Ovary (tissue), 9 donors: ENCODE measurements around the gene TREM1. TPM values are rescaled to one million over a fixed set of nuclear protein-coding genes. Genes with fewer than 3 reads are reported as not detected.

Experiments
- DNase-seq, 5 donors: peaks; one replicate each; pipeline ENCODE4 v3.0.0-alpha.2; 2019 to 2020
- H3K27ac ChIP-seq, 2 donors: fragments of 200-600 bp; one replicate each; pipeline versions ENCODE4 v1.5.1 to v1.8.0; 2019 to 2022
- H3K27me3 ChIP-seq: fragments of 200-600 bp; one replicate; pipeline ENCODE4 v1.8.0; 2022
- H3K36me3 ChIP-seq: fragments of 200-600 bp; sonication (generic); one replicate; pipeline ENCODE4 v1.5.1; 2019
- H3K4me1 ChIP-seq: one replicate; pipeline ENCODE4 v1.8.1; 2013; ENCODE audit warnings: mild to moderate bottlenecking, moderate library complexity; ENCODE audit not compliant: insufficient read depth
- H3K4me3 ChIP-seq: fragments of 200-600 bp; sonication (generic); one replicate; pipeline ENCODE4 v1.5.1; 2017
- H3K9me3 ChIP-seq, 2 donors: fragments of 200-600 bp in 1 of 2; sonication (generic) in 1 of 2; one replicate each; pipeline versions ENCODE4 v1.5.1 to v1.8.1; 2013 to 2019; ENCODE audit warnings: mild to moderate bottlenecking in 1 of 2, moderate library complexity in 1 of 2
- CTCF ChIP-seq, 3 donors: fragments of 450-650 bp in 2 of 3; fragments of 200-600 bp in 1 of 3; IDR thresholded peaks; one replicate each; pipeline versions ENCODE4 v1.5.1 to v1.8.0; 2016 to 2022; ENCODE audit warnings: antibody characterized with exemption in 3 of 3, mild to moderate bottlenecking in 1 of 3
- EP300 ChIP-seq: sonication (generic); formaldehyde crosslinking; IDR thresholded peaks from one replicate; pipeline ENCODE4 v1.6.1; 2017; ENCODE audit warnings: antibody characterized with exemption
- POLR2A ChIP-seq: fragments of 450-650 bp; IDR thresholded peaks from one replicate; pipeline ENCODE4 v1.6.1; 2017; ENCODE audit warnings: antibody characterized with exemption, mild to moderate bottlenecking, moderate library complexity
- WGBS, 3 donors: extraction: QIAGEN DNeasy Blood & Tissue Kit in 1 of 3; methylation state at CpG; one replicate each; pipeline versions ENCODE4 v1.1.5 to v1.1.7; 2013 to 2017; 5-methylcytosine and 5-hydroxymethylcytosine counted together
- intact Hi-C, 4 donors: fragments of 100-400 bp; cut with DNase I; formaldehyde crosslinking; loops; one replicate each; pipeline versions ENCODE4 v1.11.0 to v1.15.1; 2022 to 2023
- polyA plus RNA-seq, 2 donors: library from polyadenylated mRNA; stranded (reverse); fragments of 200-250 nt in 1 of 2; fragments of 350-450 nt in 1 of 2; fragmentation: Illumina TruSeq in 1 of 2; extraction: RNeasy Lipid Tissue Mini Kit (QIAGEN cat#74804) in 1 of 2; gene quantifications; one replicate each; pipeline ENCODE4 v1.2.3, GENCODE V29; 2013 to 2014
- total RNA-seq, 7 donors: library from RNA; depleted of rRNA in 2 of 7; stranded (reverse); fragments of >200 nt in 2 of 7; fragmentation: NEBNext Ultra II Directional in 3 of 7; extraction: Animal tissue kit (Norgen Biotek cat#: 25700) in 3 of 7; gene quantifications; one replicate each; pipeline versions ENCODE4 v1.1.0 to v1.2.4, GENCODE V29; 2016 to 2023
- donor health status: DM: no; HTN: no; CAD: no; lungs with moderate emphysema.
- donor health status: DM: no; HTN: no; CAD: no.
- donor health status: Bipolar disorder and iron deficiency.
- donor health status: DM: yes; HTN: yes; CAD: no.
- donor health status: DM: no; HTN: no; CAD: no.
- donor health status: DM: yes; HTN: yes; CAD: no.

TREM1 gene
- total and polyA plus RNA-seq, 9 donors: 0.34 to 2.9 (median 0.87) TPM

GRCh38 chr6:41326092-41326491 is 39.6 kb upstream of the TREM1 start:
- TF ChIP-seq CTCF (IDR thresholded peaks at IDR 0.05): no peak
- no peak for TF ChIP-seq EP300
- TF ChIP-seq POLR2A: no peak
- Histone ChIP-seq H3K4me1 (no peaks in the 10 kb centered on the region), H3K36me3 (no peaks in the 10 kb centered on the region), H3K4me3 (no peak overlapping the region), H3K9me3 (no peaks in the 10 kb centered on the region), H3K27me3 (no peaks in the 10 kb centered on the region), H3K27ac (no peak overlapping the region)
- intact Hi-C loops: no loop called here
- DNase-seq: no peak
- WGBS, 3 donors: 61 to 71% (median 66%) methylated on average over 9 of the region's 9 CpGs

GRCh38 chr6:41325446-41326066 is 39.1 kb upstream of the TREM1 start:
- Histone ChIP-seq H3K27ac (no peak overlapping the region), H3K9me3 (no peaks in the 10 kb centered on the region), H3K4me1 (no peaks in the 10 kb centered on the region), H3K27me3 (no peaks in the 10 kb centered on the region), H3K4me3 (no peak overlapping the region), H3K36me3 (no peaks in the 10 kb centered on the region)
- TF ChIP-seq CTCF (IDR thresholded peaks at IDR 0.05) (no peak), EP300 (no peak), POLR2A (no peak)
- intact Hi-C loops: no loop called here
- DNase-seq: no peak
- WGBS, 3 donors: 58 to 67% (median 66%) methylated on average over 4 of the region's 4 CpGs

- H3K27me3 ChIP-seq: no peaks in the 10 kb centered on the region
- H3K4me1 ChIP-seq: peaks cover 3% of the 10 kb centered on the region
- no peak overlapping the region for H3K4me3 ChIP-seq
- WGBS, 3 donors: 83 to 85% (median 84%) methylated on average over 4 of the region's 4 CpGs
- DNase-seq: no peak
- H3K27ac ChIP-seq: no peak overlapping the region
- TF ChIP-seq POLR2A: no peak
- no peak for TF ChIP-seq CTCF (IDR thresholded peaks at IDR 0.05)
- no peak for TF ChIP-seq EP300
- no peaks in the 10 kb centered on the region for H3K9me3 ChIP-seq
- H3K36me3 ChIP-seq: no peaks in the 10 kb centered on the region
- intact Hi-C loops: no loop called here
These were observed 34.7 kb upstream of the TREM1 start for GRCh38 chr6:41321183-41321582.

- H3K27ac ChIP-seq: no peak overlapping the region
- WGBS, 3 donors: 24 to 25% (median 25%) methylated on average over 32 to 33 of the region's 33 CpGs
- H3K4me1 ChIP-seq: peaks cover 3% of the 10 kb centered on the region
- no peaks in the 10 kb centered on the region for H3K36me3 ChIP-seq
- peak; percentile 76 to 92 (median 86) for TF ChIP-seq CTCF (IDR thresholded peaks at IDR 0.05)
- no peak for TF ChIP-seq EP300
- no peak overlapping the region for H3K4me3 ChIP-seq
- peak; percentile 53 to 82 (median 71) for DNase-seq
- intact Hi-C loops: no loop called here
- no peaks in the 10 kb centered on the region for H3K27me3 ChIP-seq
- no peaks in the 10 kb centered on the region for H3K9me3 ChIP-seq
These were observed 32.4 kb upstream of the TREM1 start for GRCh38 chr6:41318654-41319565.
